Measurements from ENCODE around the gene TGFB1.
A peak's percentile ranks its signal among the peaks of the same experiment; 100 is the strongest.

Gene TGFB1

GRCh38 chr19:41341669-41342490 lies 11.8 kb downstream of the TGFB1 start:
- DNase-seq (ENCODE audit: low spot score), result no peak

- DNase-seq (ENCODE audit: low spot score), result no peak
These were observed 13.8 kb downstream of the TGFB1 start for GRCh38 chr19:41339936-41340335.

GRCh38 chr19:41335467-41335866 lies 18.3 kb downstream of the TGFB1 start:
- DNase-seq (ENCODE audit: low spot score), result no peak

- no peak for DNase-seq (ENCODE audit: low spot score)
These were observed 18.9 kb downstream of the TGFB1 start for GRCh38 chr19:41334793-41335192.

GRCh38 chr19:41332468-41332867 lies 21.3 kb downstream of the TGFB1 start:
- no peak for DNase-seq (ENCODE audit: low spot score)

GRCh38 chr19:41332000-41332399 lies 21.7 kb downstream of the TGFB1 start:
- DNase-seq (ENCODE audit: low spot score), result no peak

GRCh38 chr19:41330946-41331678 lies 22.6 kb downstream of the TGFB1 start:
- no peak for DNase-seq (ENCODE audit: low spot score)

GRCh38 chr19:41330481-41330880 lies 23.2 kb downstream of the TGFB1 start:
- no peak for DNase-seq (ENCODE audit: low spot score)

- no peak for DNase-seq (ENCODE audit: low spot score)
These were observed 24.9 kb downstream of the TGFB1 start for GRCh38 chr19:41328842-41329225.

- no peak for DNase-seq (ENCODE audit: low spot score)
These were observed 25.4 kb downstream of the TGFB1 start for GRCh38 chr19:41328157-41328841.

- DNase-seq (ENCODE audit: low spot score), result peak; percentile 87
These were observed 26.1 kb downstream of the TGFB1 start for GRCh38 chr19:41327576-41328156.

- DNase-seq (ENCODE audit: low spot score), result no peak
These were observed 26.6 kb downstream of the TGFB1 start for GRCh38 chr19:41327076-41327575.

- no peak for DNase-seq (ENCODE audit: low spot score)
These were observed 27.6 kb downstream of the TGFB1 start for GRCh38 chr19:41325947-41326706.

GRCh38 chr19:41325640-41325946 lies 28.1 kb downstream of the TGFB1 start:
- no peak for DNase-seq (ENCODE audit: low spot score)

- DNase-seq (ENCODE audit: low spot score), result no peak
These were observed 28.6 kb downstream of the TGFB1 start for GRCh38 chr19:41324921-41325639.

- no peak for DNase-seq (ENCODE audit: low spot score)
These were observed 29.5 kb downstream of the TGFB1 start for GRCh38 chr19:41324231-41324702.

- DNase-seq (ENCODE audit: low spot score), result no peak
These were observed 30.1 kb downstream of the TGFB1 start for GRCh38 chr19:41323430-41324125.

- DNase-seq (ENCODE audit: low spot score), result no peak
These were observed 30.7 kb downstream of the TGFB1 start for GRCh38 chr19:41323023-41323422.

- no peak for DNase-seq (ENCODE audit: low spot score)
These were observed 31.3 kb downstream of the TGFB1 start for GRCh38 chr19:41322451-41322850.

GRCh38 chr19:41321600-41322270 lies 32.0 kb downstream of the TGFB1 start:
- no peak for DNase-seq (ENCODE audit: low spot score)

Data from CD4-positive, alpha-beta T cell treated with Interleukin-15 for 4 hours (primary cell).